Tongue (tissue), 2 donors: ENCODE data around the gene SLC25A30. TPM values are rescaled to one million over a fixed set of nuclear protein-coding genes. Genes with fewer than 3 reads are reported as not detected.
"Not testable (repeated sequence)": the region's sequence is repeated elsewhere in the genome, so short reads cannot be mapped to it uniquely, and the experiment has no call there.

Experiments
- DNase-seq: peaks from one replicate; pipeline ENCODE4 v3.0.0-alpha.2; 2015
- total RNA-seq: library from RNA; depleted of rRNA; stranded (reverse); fragments of >200 nt; gene quantifications from one replicate; pipeline ENCODE4 v1.2.3, GENCODE V29; 2014

SLC25A30 gene
- total RNA-seq, 1 donor from 2014 or later: 22.2 TPM

DNA sequence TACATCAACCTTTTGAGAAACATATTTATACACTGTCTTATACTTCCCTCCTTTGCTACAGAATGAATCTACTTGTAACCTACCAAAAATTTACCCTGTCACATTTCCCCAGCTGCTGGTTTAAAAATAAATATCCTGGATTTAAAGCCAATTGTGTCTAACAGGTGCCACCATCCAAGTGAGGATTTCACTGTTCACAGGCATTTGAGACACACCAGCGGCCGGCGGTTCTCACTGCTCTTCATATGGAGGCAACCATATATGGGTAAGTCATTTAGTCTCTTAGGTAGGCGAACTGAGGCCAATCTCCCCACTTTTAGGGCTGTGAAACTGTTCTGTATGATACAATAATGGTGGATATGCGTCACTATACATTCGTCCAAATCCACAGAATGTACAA lies 26.2 kb downstream of the SLC25A30 start:
- peak; percentile 58 for DNase-seq

GRCh38 chr13:45391128-45391527 lies 27.0 kb downstream of the SLC25A30 start:
- not testable (repeated sequence) for DNase-seq

DNA sequence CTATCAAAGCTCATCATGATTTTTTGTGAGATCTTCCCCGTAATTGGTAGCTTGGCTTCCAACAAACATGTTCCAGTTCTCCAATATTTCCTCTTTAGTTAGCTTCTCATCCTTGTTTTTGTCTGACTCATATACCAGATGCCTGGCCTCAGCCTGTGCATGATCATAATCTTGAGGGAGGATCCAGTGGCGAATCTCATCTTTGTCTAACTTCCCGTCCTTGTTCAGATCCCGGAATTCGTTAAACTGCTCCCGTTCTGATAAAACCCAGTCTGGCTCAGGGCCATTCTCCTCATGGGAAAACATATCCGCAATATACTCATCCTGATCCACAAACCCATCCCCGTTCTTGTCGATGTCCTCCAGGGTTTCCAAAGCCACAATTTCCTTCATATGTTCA lies 27.8 kb downstream of the SLC25A30 start:
- not testable (repeated sequence) for DNase-seq

DNA sequence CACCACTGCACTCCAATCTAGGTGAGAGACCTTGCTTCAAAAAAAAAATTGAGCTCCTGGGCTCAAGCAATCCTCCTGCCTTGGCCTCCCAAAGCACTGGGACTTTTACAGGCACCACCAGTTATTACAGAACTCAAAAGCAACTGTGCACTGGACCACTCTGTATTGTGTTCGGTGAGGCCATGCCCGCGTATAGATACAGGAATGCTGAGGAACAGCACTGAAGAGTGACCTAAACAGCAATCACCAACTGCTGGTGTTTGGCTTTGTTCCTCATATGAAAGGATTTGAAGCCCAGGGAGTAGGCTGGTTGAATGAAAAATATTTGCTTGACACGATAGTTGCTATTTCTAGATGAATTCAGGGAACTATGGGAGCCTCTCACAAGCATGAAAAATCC lies 29.5 kb downstream of the SLC25A30 start:
- no peak for DNase-seq

GRCh38 chr13:45386892-45387575 lies 31.1 kb downstream of the SLC25A30 start:
- not testable (repeated sequence) for DNase-seq

- no peak for DNase-seq
These were observed 32.1 kb downstream of the SLC25A30 start for GRCh38 chr13:45385907-45386553.

GRCh38 chr13:45385320-45385719 lies 32.9 kb downstream of the SLC25A30 start:
- DNase-seq: no peak

DNA sequence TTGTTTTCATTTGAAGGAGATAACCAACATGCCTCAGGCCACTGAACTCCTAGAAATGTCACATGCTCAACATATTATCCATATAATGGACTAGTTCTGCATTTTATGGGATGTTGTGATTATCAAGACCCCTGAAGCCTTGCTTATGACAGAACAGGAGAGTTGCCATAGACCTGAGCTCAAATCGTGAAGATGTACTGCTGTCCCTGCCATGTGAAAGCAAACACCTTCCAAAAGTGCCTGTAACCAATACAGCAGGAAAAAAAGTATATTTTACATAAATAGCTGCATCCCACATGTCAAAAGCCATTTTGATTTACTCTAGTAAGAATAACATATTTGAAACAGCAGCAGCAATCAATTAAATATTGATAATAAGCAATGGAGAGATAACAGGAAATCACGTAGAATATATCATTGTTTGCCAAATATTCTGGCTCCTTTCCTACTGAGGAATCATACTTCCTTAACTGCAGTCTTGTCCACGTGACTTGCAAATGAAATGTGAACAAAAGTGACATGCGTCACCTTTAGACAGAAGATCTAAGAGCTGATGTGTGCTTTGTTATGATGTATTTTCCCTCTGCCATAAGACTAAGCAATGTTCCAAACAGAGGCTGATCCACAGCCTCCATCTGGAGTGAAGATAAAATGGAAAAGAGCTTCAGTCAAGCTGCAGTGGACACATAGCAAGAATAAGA lies 33.5 kb downstream of the SLC25A30 start:
- no peak for DNase-seq

DNA sequence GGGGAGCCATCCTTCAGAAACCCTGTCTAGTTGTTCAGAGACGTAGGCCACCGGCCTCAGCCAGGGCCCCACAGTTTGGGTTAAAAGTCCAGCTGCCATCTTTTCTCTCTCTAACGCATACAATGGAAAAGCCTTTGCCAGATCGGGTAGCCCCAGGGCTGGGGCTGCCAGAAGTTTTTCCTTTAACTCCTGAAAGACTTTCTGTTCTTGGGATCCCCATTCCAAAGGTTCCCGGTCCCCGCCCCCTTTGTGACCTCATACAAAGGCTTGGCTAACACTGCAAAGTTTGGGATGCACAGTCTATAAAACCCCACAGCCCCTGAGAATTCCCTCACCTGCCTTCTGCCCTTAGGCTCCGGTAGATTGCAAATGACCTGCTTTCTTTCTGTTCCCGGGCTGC lies 35.4 kb downstream of the SLC25A30 start:
- not testable (repeated sequence) for DNase-seq

GRCh38 chr13:45381196-45381595 lies 37.0 kb downstream of the SLC25A30 start:
- DNase-seq: no peak

GRCh38 chr13:45380708-45381107 lies 37.5 kb downstream of the SLC25A30 start:
- DNase-seq: not testable (repeated sequence)

DNA sequence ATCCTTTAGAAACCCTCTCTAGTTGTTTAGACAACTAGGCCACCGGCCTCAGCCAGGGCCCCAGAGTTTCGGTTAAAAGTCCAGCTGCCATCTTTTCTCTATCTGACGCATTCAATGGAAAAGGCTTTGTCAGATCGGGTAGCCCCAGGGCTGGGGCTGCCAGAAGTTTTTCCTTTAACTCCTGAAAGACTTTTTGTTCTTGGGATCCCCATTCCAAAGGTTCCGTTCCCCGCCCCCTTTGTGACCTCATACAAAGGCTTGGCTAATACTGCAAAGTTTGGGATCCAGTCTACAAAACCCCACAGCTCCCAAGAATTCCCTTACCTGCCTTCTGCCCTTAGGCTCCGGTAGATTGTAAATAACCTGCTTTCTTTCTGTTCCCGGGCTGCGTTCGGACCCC lies 38.7 kb downstream of the SLC25A30 start:
- DNase-seq: not testable (repeated sequence)

- not testable (repeated sequence) for DNase-seq
These were observed 39.4 kb downstream of the SLC25A30 start for GRCh38 chr13:45378786-45379185.

- DNase-seq: not testable (repeated sequence)
These were observed 40.9 kb downstream of the SLC25A30 start for GRCh38 chr13:45377314-45377713.

DNA sequence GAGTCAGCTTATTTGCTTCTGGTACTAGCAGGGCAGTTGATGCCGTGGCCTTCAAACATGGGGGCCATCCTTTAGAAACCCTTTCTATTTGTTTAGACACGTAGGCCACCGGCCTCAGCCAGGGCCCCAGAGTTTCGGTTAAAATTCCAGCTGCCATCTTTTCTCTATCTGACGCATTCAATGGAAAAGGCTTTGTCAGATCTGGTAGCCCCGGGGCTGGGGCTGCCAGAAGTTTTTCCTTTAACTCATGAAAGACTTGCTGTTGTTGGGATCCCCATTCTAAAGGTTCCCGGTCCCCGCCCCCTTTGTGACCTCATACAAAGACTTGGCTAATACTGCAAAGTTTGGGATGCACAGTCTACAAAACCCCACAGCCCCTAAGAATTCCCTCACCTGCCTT lies 41.5 kb downstream of the SLC25A30 start:
- DNase-seq: not testable (repeated sequence)

DNA sequence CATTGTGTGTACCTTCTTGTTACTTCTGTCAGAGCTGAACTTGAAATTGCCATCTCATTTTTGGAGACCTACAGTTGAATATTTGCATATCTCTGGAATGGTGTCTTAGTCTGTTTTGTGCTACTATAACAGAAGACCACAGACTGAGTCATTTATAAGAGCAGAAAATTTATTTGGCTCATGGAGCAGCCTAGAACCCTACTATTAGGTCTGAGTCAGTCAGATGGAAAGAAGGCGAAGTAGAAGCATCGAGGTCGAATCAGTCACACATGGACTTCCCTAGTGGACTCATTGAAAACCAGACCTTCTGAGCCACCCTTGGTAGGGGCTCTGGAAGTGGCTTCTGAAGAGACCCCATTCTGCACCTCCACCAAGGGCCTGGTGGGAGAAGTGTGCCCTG lies 43.3 kb downstream of the SLC25A30 start:
- no peak for DNase-seq

DNA sequence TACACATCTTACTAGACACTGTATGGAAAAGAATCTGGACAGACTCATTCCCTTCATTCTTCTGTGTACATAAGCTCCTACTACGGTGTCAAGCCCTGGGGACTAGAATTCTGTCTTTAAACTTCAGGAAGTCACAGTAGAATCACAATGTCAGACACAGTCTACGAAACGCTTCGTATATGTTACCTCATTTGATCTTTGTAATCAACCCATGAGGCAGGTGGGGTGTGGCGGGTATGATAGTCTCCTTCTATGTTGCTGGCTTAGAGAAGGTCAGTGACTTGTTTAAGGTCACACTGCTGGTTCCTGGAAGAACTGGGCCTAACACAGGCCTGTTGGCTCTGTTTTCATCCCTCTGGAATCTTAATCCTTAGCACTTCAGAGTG lies 45.0 kb downstream of the SLC25A30 start:
- no peak for DNase-seq

GRCh38 chr13:45372189-45373161 lies 45.7 kb downstream of the SLC25A30 start:
- peak; percentile 43 for DNase-seq

DNA sequence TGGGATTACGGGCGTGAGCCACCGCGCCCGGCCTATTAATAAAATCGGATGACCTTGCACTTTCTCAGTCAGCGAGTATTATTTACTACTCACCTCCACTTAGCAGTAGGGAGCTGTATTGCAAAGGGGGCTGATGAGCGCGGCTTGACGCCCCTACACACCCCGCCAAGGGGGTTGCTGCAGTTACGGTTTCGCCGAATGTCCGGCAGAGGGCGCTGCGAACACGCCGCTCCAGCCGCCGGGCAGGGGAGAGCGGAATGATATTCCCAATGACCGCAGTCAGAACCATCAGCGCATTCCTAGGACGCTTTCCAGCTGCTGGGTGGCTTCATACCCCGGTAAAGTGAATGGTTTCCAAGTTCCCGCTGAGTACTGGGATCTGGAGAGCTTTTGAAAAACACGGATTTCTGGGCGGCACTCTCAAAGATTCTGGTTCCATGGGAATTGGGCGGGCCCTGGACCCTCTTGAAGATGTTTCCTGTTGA lies 47.2 kb downstream of the SLC25A30 start:
- peak; percentile 84 for DNase-seq

DNA sequence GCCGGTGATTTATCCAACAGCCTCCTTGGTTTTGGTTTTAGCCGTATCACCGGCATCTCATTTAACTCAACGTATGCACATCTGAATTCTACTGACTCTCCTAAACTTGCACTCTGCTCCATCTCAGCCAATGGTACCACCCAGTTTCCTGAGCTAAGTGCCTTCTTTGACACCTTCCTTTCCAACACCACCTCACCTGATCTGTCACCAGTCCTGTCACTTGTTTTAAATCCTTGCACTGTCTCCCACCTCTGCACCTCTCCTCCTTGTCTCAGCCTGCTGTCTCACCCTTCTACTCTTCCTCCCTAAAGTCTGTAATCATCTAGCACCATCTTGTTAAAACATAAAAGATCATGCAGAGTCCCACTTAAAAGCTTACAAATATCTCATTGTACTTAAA lies 49.1 kb downstream of the SLC25A30 start:
- no peak for DNase-seq

DNA sequence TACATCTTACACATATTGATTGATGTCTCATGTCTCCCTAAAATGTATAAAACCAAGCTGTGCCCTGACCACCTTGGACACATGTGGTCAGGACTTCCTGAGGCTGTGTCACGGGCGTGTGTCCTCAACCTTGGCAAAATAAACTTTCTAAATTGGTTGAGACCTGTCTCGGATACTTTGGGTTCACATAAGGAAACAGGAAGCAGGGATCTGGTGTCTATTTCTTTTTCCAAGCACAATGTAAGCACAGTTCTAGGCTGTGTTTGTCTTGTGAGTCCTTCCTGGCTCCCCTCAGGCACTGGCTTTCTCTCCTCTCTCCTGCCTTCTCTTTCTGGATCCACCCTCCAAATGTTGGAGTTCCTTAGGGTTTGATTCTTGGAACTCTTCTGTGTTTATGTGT lies 49.6 kb downstream of the SLC25A30 start:
- DNase-seq: no peak

- DNase-seq: no peak
These were observed 50.2 kb downstream of the SLC25A30 start for GRCh38 chr13:45368005-45368404.
